Endothelial cell of umbilical vein (primary cell): Measurements from ENCODE around the gene CAMTA1. TPM values are rescaled to one million over a fixed set of nuclear protein-coding genes. Genes with fewer than 3 reads are reported as not detected.

Source experiments
- BruUV-seq: library from RNA; stranded (reverse); fragments of 400-500 nt; replicated peaks from 2 replicates; lab custom pipeline; 2021; lab: Mats Ljungman, UMichigan
- CTCF ChIA-PET: fragments of 300-600, 350-600 bp; sonication (Branson Sonifier 250); formaldehyde crosslinking; loops from one replicate; lab custom pipeline; 2021; ENCODE audit warnings: antibody characterized with exemption, inconsistent platforms; lab: Charles Lee
- POLR2A ChIA-PET: fragments of 300-600, 350-600 bp; sonication (Branson Sonifier 250); formaldehyde crosslinking; loops from one replicate; lab custom pipeline; 2021; ENCODE audit warnings: antibody characterized with exemption, inconsistent platforms; lab: Charles Lee
- DNase-seq: peaks from one replicate; pipeline ENCODE4 v3.0.0-alpha.2; 2011; ENCODE audit warnings: low read depth, low spot score
- FAIRE-seq: peaks from 2 replicates; lab custom pipeline; 2011; peaks lifted over from hg19 to GRCh38; lab: Jason Lieb, UNC
- H2AFZ ChIP-seq: 2 replicates; pipeline ENCODE4 v1.6.0; 2012; ENCODE audit warnings: low read depth, low read length, control low read depth, inconsistent platforms
- H3K27ac ChIP-seq: 2 replicates; pipeline ENCODE4 v1.5.1; 2011; ENCODE audit warnings: low read depth, mild to moderate bottlenecking, control low read depth, low read length, moderate library complexity; ENCODE audit not compliant: insufficient read depth
- H3K27me3 ChIP-seq, 2 experiments: 2 replicates each; pipeline versions ENCODE4 v1.6.0 to v1.6.1; 2011; ENCODE audit warnings: low read length in 2 of 2, mixed read lengths in 1 of 2; ENCODE audit not compliant: control insufficient read depth in 2 of 2, insufficient read depth in 2 of 2
- H3K36me3 ChIP-seq, 2 experiments: 2 replicates in 1 of 2; 3 replicates in 1 of 2; pipeline ENCODE4 v1.5.1; 2011; ENCODE audit warnings: low read length in 2 of 2, mild to moderate bottlenecking in 1 of 2, moderate library complexity in 1 of 2; ENCODE audit not compliant: control insufficient read depth in 2 of 2, insufficient read depth in 2 of 2; ENCODE audit errors: extremely low read depth in 1 of 2
- H3K4me1 ChIP-seq: 3 replicates; pipeline ENCODE4 v1.5.1; 2011; ENCODE audit warnings: mild to moderate bottlenecking, low read length; ENCODE audit not compliant: control insufficient read depth, insufficient read depth; ENCODE audit errors: extremely low read depth
- H3K4me2 ChIP-seq: 2 replicates; pipeline ENCODE4 v1.6.1; 2011; ENCODE audit warnings: low read length, control low read depth, mixed read lengths; ENCODE audit not compliant: insufficient read depth
- H3K4me3 ChIP-seq, 3 experiments: fragments of 200-600 bp in 1 of 3; sonication (generic), shearing (Covaris generic) in 1 of 3; replicated peaks in 1 of 3; 2 replicates each; pipeline ENCODE4 v1.5.1; 2011 to 2016; ENCODE audit warnings: control low read depth in 3 of 3, low read length in 3 of 3, mild to moderate bottlenecking in 2 of 3, inconsistent platforms in 1 of 3, low read depth in 1 of 3, moderate library complexity in 1 of 3; ENCODE audit not compliant: insufficient read depth in 1 of 3
- H3K79me2 ChIP-seq: 2 replicates; pipeline ENCODE4 v1.6.0; 2012; ENCODE audit warnings: low read length, inconsistent platforms; ENCODE audit not compliant: control insufficient read depth, insufficient read depth
- H3K9ac ChIP-seq: replicated peaks from 2 replicates; pipeline ENCODE3; 2011; ENCODE audit warnings: low read length, control low read depth; ENCODE audit not compliant: insufficient read depth; ENCODE audit errors: extremely low read depth
- H3K9me1 ChIP-seq: replicated peaks from 3 replicates; pipeline ENCODE4 v1.6.0; 2011; ENCODE audit warnings: mild to moderate bottlenecking, low read length; ENCODE audit not compliant: control insufficient read depth, insufficient read depth; ENCODE audit errors: extremely low read depth
- H3K9me3 ChIP-seq: replicated peaks from 2 replicates; pipeline ENCODE4 v1.5.1; 2012; ENCODE audit warnings: low read length, inconsistent platforms; ENCODE audit not compliant: control insufficient read depth, insufficient read depth
- H4K20me1 ChIP-seq: replicated peaks from 2 replicates; pipeline ENCODE3; 2011; ENCODE audit warnings: mild to moderate bottlenecking, low read length; ENCODE audit not compliant: control insufficient read depth, insufficient read depth; ENCODE audit errors: extremely low read depth
- CTCF ChIP-seq, 2 donors: IDR thresholded peaks; 1 replicate in 1 of 2; 2 replicates in 1 of 2; pipeline ENCODE4 v1.5.1; 2011; ENCODE audit warnings: low read length in 2 of 2, mild to moderate bottlenecking in 2 of 2, moderate library complexity in 2 of 2, control low read depth in 1 of 2, inconsistent platforms in 1 of 2, low read depth in 1 of 2; ENCODE audit not compliant: insufficient read depth in 1 of 2; ENCODE audit errors: extremely low read depth in 1 of 2
- EZH2 ChIP-seq: IDR thresholded peaks from 2 replicates; pipeline ENCODE4 v1.6.1; 2012; ENCODE audit warnings: borderline replicate concordance, low read depth, mild to moderate bottlenecking, moderate library complexity, low read length, inconsistent platforms; ENCODE audit not compliant: severe bottlenecking
- FOS ChIP-seq: IDR thresholded peaks from 2 replicates; pipeline ENCODE4 v1.6.1; 2011; ENCODE audit warnings: mild to moderate bottlenecking, low read length, moderate library complexity, borderline replicate concordance; ENCODE audit not compliant: insufficient read depth
- GATA2 ChIP-seq: IDR thresholded peaks from 2 replicates; pipeline ENCODE4 v1.7.0; 2011; ENCODE audit warnings: low read depth, mild to moderate bottlenecking, moderate library complexity, mixed read lengths, low read length; ENCODE audit not compliant: insufficient read length, insufficient read depth
- JUN ChIP-seq: IDR thresholded peaks from 2 replicates; pipeline ENCODE4 v1.6.1; 2011; ENCODE audit warnings: borderline replicate concordance, low read depth; ENCODE audit not compliant: insufficient read length, insufficient read depth
- MYC ChIP-seq: IDR thresholded peaks from one replicate; pipeline ENCODE4 v1.6.1; 2011; ENCODE audit warnings: mild to moderate bottlenecking, low read depth, low read length
- POLR2A ChIP-seq: IDR thresholded peaks from 2 replicates; pipeline ENCODE4 v1.6.1; 2012; ENCODE audit warnings: low read depth, mild to moderate bottlenecking, control low read depth, low read length
- POLR2AphosphoS5 ChIP-seq: IDR thresholded peaks from 2 replicates; pipeline ENCODE4 v1.6.1; 2012; ENCODE audit warnings: low read depth, mild to moderate bottlenecking, control low read depth, low read length, moderate library complexity; ENCODE audit not compliant: insufficient read depth
- dilution Hi-C: fragments of 300-500 bp; cut with MboI; formaldehyde crosslinking; loops from one replicate; pipeline ENCODE4 v1.15.0; 2019; ENCODE audit warnings: low sequenced_read_pairs; ENCODE audit not compliant: extremely low pct_ligation_motif_present
- intact Hi-C: fragments of 100-400 bp; cut with micrococcal nuclease; formaldehyde crosslinking; loops from one replicate; pipeline ENCODE4 v1.10.0; 2022
- polyA plus RNA-seq, 4 experiments: library from polyadenylated mRNA; depleted of rRNA in 3 of 4; stranded (reverse) in 3 of 4; unstranded in 1 of 4; fragments of >200 nt; gene quantifications; 2 replicates each; pipeline versions ENCODE4 v1.2.1 to v1.2.3, GENCODE V29; 2011 to 2012; ENCODE audit warnings: missing spikeins in 1 of 4
- total RNA-seq: library from RNA; stranded (reverse); gene quantifications from 2 replicates; pipeline ENCODE4 v1.2.3, GENCODE V29; 2021
- TF ChIP-seq, protein P1 (sequence below): IDR thresholded peaks from 2 replicates; pipeline ENCODE4 v1.6.1; 2011; ENCODE audit not compliant: insufficient read depth, insufficient read length

Gene CAMTA1
- total and polyA plus RNA-seq, 2 donors (not counting 3 experiments of a cell fraction or from before 2014, with no cell fraction given), result 50.8 to 92.7 TPM

GRCh38 chr1:7251454-7251800 is 466.2 kb downstream of the CAMTA1 start:
- H3K79me2 ChIP-seq, result no peaks in the 10 kb centered on the region
- no peak overlapping the region for H3K9ac ChIP-seq
- BruUV-seq, result no TSS peak
- H4K20me1 ChIP-seq, result no peaks in the 10 kb centered on the region
- no peak overlapping the region for H3K4me3 ChIP-seq
- H3K27me3 ChIP-seq, result no peaks in the 10 kb centered on the region
- DNase-seq, result no peak
- no peaks in the 10 kb centered on the region for H3K36me3 ChIP-seq
- dilution Hi-C loops, result no loop called here
- FAIRE-seq, result no peak
- no peak overlapping the region for H3K27ac ChIP-seq
- ChIA-PET CTCF (interaction anchor here (0.9 kb wide), 1 partner anchor 115 kb away, joined by 3 read pairs; no protein-coding TSS in a partner anchor), POLR2A (no interaction called here)
- H3K9me1 ChIP-seq, result no peaks in the 10 kb centered on the region
- TF ChIP-seq EZH2, result no peak
- no peak for TF ChIP-seq POLR2AphosphoS5
- no peak for TF ChIP-seq FOS
- TF ChIP-seq, protein P1, sequence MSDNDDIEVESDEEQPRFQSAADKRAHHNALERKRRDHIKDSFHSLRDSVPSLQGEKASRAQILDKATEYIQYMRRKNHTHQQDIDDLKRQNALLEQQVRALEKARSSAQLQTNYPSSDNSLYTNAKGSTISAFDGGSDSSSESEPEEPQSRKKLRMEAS, result no peak
- no peak for TF ChIP-seq GATA2
- TF ChIP-seq JUN, result no peak
- no peak for TF ChIP-seq CTCF (IDR thresholded peaks at IDR 0.05; ENCODE audit: extremely low read depth in 1 of 2, insufficient read depth in 1 of 2, low read depth in 1 of 2, low read length in 2 of 2)
- no peak for TF ChIP-seq POLR2A
- TF ChIP-seq MYC, result no peak
- intact Hi-C loops, result no loop called here
- H2AFZ ChIP-seq, result no peak overlapping the region
- no peaks in the 10 kb centered on the region for H3K9me3 ChIP-seq
- no peaks in the 10 kb centered on the region for H3K4me1 ChIP-seq
- no peak overlapping the region for H3K4me2 ChIP-seq
